Measurements from ENCODE around the gene KLHL34.

The KLHL34 gene

GRCh38 chrX:21632027-21632426, 26.1 kb downstream of the KLHL34 start:
- Histone ChIP-seq H3K4me3 (ENCODE audit: low read length) (no peak overlapping the region), H3K4me1 (ENCODE audit: insufficient read depth, low read length) (peaks cover 20% of the 10 kb centered on the region), H3K36me3 (ENCODE audit: insufficient read depth, low read length) (no peaks in the 10 kb centered on the region), H2AFZ (ENCODE audit: low read depth, low read length) (no peak overlapping the region), H3K9me3 (ENCODE audit: low read length) (peaks cover 2% of the 10 kb centered on the region), H3K27me3 (ENCODE audit: insufficient read depth, low read length) (no peaks in the 10 kb centered on the region)

GRCh38 chrX:21623778-21624501, 34.2 kb downstream of the KLHL34 start:
- Histone ChIP-seq H3K27me3 (ENCODE audit: insufficient read depth, low read length) (no peaks in the 10 kb centered on the region), H3K9me3 (ENCODE audit: low read length) (peaks cover 2% of the 10 kb centered on the region), H3K4me1 (ENCODE audit: insufficient read depth, low read length) (peaks cover 4% of the 10 kb centered on the region), H3K36me3 (ENCODE audit: insufficient read depth, low read length) (no peaks in the 10 kb centered on the region), H2AFZ (ENCODE audit: low read depth, low read length) (no peak overlapping the region), H3K4me3 (ENCODE audit: low read length) (no peak overlapping the region)

- H3K27me3 ChIP-seq (ENCODE audit: insufficient read depth, low read length) = peaks cover 6% of the 10 kb centered on the region
- H3K4me1 ChIP-seq (ENCODE audit: insufficient read depth, low read length) = peaks cover 4% of the 10 kb centered on the region
Measured at GRCh38 chrX:21620234-21620633, 37.9 kb downstream of the KLHL34 start.

GRCh38 chrX:21616386-21616785, 41.7 kb downstream of the KLHL34 start:
- H3K4me3 ChIP-seq (ENCODE audit: low read length) = no peak overlapping the region
- no peaks in the 10 kb centered on the region for H3K9me3 ChIP-seq (ENCODE audit: low read length)
- no peak overlapping the region for H2AFZ ChIP-seq (ENCODE audit: low read depth, low read length)
- peaks cover 6% of the 10 kb centered on the region for H3K27me3 ChIP-seq (ENCODE audit: insufficient read depth, low read length)
- peaks cover 4% of the 10 kb centered on the region for H3K4me1 ChIP-seq (ENCODE audit: insufficient read depth, low read length)
- no peaks in the 10 kb centered on the region for H3K36me3 ChIP-seq (ENCODE audit: insufficient read depth, low read length)

More at GRCh38 chrX:21620234-21620633, 37.9 kb downstream of the KLHL34 start:
- Histone ChIP-seq H3K4me3 (ENCODE audit: low read length) (no peak overlapping the region), H3K36me3 (ENCODE audit: insufficient read depth, low read length) (no peaks in the 10 kb centered on the region), H3K9me3 (ENCODE audit: low read length) (no peaks in the 10 kb centered on the region), H2AFZ (ENCODE audit: low read depth, low read length) (no peak overlapping the region)

- H2AFZ ChIP-seq (ENCODE audit: low read depth, low read length) = no peak overlapping the region
- H3K4me3 ChIP-seq (ENCODE audit: low read length) = no peak overlapping the region
- H3K36me3 ChIP-seq (ENCODE audit: insufficient read depth, low read length) = peaks cover 12% of the 10 kb centered on the region
- no peaks in the 10 kb centered on the region for H3K9me3 ChIP-seq (ENCODE audit: low read length)
- H3K4me1 ChIP-seq (ENCODE audit: insufficient read depth, low read length) = no peaks in the 10 kb centered on the region
- peaks cover 6% of the 10 kb centered on the region for H3K27me3 ChIP-seq (ENCODE audit: insufficient read depth, low read length)
Measured at GRCh38 chrX:21612154-21612553, 46.0 kb downstream of the KLHL34 start.

GRCh38 chrX:21610168-21610567, 48.0 kb downstream of the KLHL34 start:
- no peak overlapping the region for H3K4me3 ChIP-seq (ENCODE audit: low read length)
- H3K27me3 ChIP-seq (ENCODE audit: insufficient read depth, low read length) = no peaks in the 10 kb centered on the region
- H3K9me3 ChIP-seq (ENCODE audit: low read length) = no peaks in the 10 kb centered on the region
- no peaks in the 10 kb centered on the region for H3K4me1 ChIP-seq (ENCODE audit: insufficient read depth, low read length)
- no peak overlapping the region for H2AFZ ChIP-seq (ENCODE audit: low read depth, low read length)
- H3K36me3 ChIP-seq (ENCODE audit: insufficient read depth, low read length) = peaks cover 17% of the 10 kb centered on the region

- peaks cover 2% of the 10 kb centered on the region for H3K27me3 ChIP-seq (ENCODE audit: insufficient read depth, low read length)
- H3K36me3 ChIP-seq (ENCODE audit: insufficient read depth, low read length) = peaks cover 22% of the 10 kb centered on the region
- no peak overlapping the region for H3K4me3 ChIP-seq (ENCODE audit: low read length)
- no peaks in the 10 kb centered on the region for H3K9me3 ChIP-seq (ENCODE audit: low read length)
- no peaks in the 10 kb centered on the region for H3K4me1 ChIP-seq (ENCODE audit: insufficient read depth, low read length)
- H2AFZ ChIP-seq (ENCODE audit: low read depth, low read length) = no peak overlapping the region
Measured at GRCh38 chrX:21606002-21606401, 52.1 kb downstream of the KLHL34 start.

All from neuron (in vitro differentiated cells).